A549 (cell line): ENCODE data around the gene RCSD1. TPM values are rescaled to one million over a fixed set of nuclear protein-coding genes. Genes with fewer than 3 reads are reported as not detected.
A peak's percentile ranks its signal among the peaks of the same experiment; 100 is the strongest.

Source experiments
- ATAC-seq, 2 experiments: fragments of 200-7000 bp in 1 of 2; fragments of >200 bp in 1 of 2; cut with Nextera tagmentation in 1 of 2; cut with Tn5 transposase in 1 of 2; 3 replicates each; pipeline versions ENCODE4 v1.8.0 to v1.9.1; 2018 to 2020; ENCODE audit warnings: mild to moderate bottlenecking in 1 of 2, moderate library complexity in 1 of 2
- CTCF ChIA-PET: fragments of 300-600 bp; sonication (Branson Sonifier 250); formaldehyde crosslinking; extraction: SDS; loops from one replicate; lab custom pipeline; 2021; ENCODE audit warnings: antibody characterized with exemption, inconsistent platforms; lab: Yijun Ruan, JAX
- POLR2A ChIA-PET: fragments of 350-600 bp; formaldehyde crosslinking; extraction: SDS; loops from one replicate; lab custom pipeline; 2021; ENCODE audit warnings: antibody characterized with exemption, inconsistent platforms; lab: Yijun Ruan, JAX
- DNase-seq, 2 experiments: peaks; one replicate each; pipeline versions ENCODE4 v3.0.0 to v3.0.0-alpha.2; 2011 to 2016; ENCODE audit warnings: low read depth in 1 of 2, low spot score in 1 of 2
- FAIRE-seq: peaks from 2 replicates; lab custom pipeline; 2011; peaks lifted over from hg19 to GRCh38; lab: Jason Lieb, UNC
- H3K27ac ChIP-seq, 2 experiments: fragments of >200 bp; sonication (Bioruptor Twin); formaldehyde crosslinking; 3 replicates each; pipeline ENCODE4 v1.5.1; 2016 to 2017
- H3K4me1 ChIP-seq: fragments of >200 bp; sonication (Bioruptor Twin); formaldehyde crosslinking; 3 replicates; pipeline ENCODE4 v1.6.1; 2016
- H3K4me2 ChIP-seq: fragments of >200 bp; sonication (Bioruptor Twin); formaldehyde crosslinking; 3 replicates; pipeline ENCODE4 v1.6.1; 2016
- H3K4me3 ChIP-seq: fragments of >200 bp; sonication (Bioruptor Twin); formaldehyde crosslinking; 3 replicates; pipeline ENCODE4 v1.5.1; 2016
- H3K9me3 ChIP-seq: fragments of >200 bp; sonication (Bioruptor Twin); formaldehyde crosslinking; 3 replicates; pipeline ENCODE4 v1.6.1; 2016
- CEBPB ChIP-seq, 2 experiments: fragments of >200 bp in 1 of 2; sonication (Bioruptor Twin) in 1 of 2; formaldehyde crosslinking in 1 of 2; IDR thresholded peaks; 2 replicates each; pipeline ENCODE4 v1.6.1; 2012 to 2016
- CHD4 ChIP-seq: fragments of 200-600 bp; sonication (generic); IDR thresholded peaks from 2 replicates; pipeline ENCODE4 v1.6.1; 2016; ENCODE audit warnings: antibody characterized with exemption, mild to moderate bottlenecking, borderline replicate concordance
- EHF ChIP-seq: fragments of 250-450 bp; sonication (Bioruptor Pico); IDR thresholded peaks from 2 replicates; pipeline ENCODE4 v1.5.0; 2020; ENCODE audit warnings: mild to moderate bottlenecking
- ESRRA ChIP-seq: fragments of 150-350 bp; IDR thresholded peaks from 2 replicates; pipeline ENCODE4 v1.6.1; 2014; ENCODE audit warnings: mild to moderate bottlenecking, low read length, borderline replicate concordance
- FOSL2 ChIP-seq, 2 experiments: fragments of 450-650 bp in 1 of 2; fragments of >200 bp in 1 of 2; sonication (Bioruptor Twin) in 1 of 2; formaldehyde crosslinking; IDR thresholded peaks; 2 replicates each; pipeline versions ENCODE4 v1.5.0 to v1.6.1; 2016 to 2020; ENCODE audit warnings: mild to moderate bottlenecking in 1 of 2, moderate library complexity in 1 of 2
- FOXS1 ChIP-seq: fragments of 250-450 bp; sonication (Bioruptor Pico); IDR thresholded peaks from 2 replicates; pipeline ENCODE4 v1.5.0; 2020; ENCODE audit warnings: mild to moderate bottlenecking, moderate library complexity
- GATA3 ChIP-seq: IDR thresholded peaks from 2 replicates; pipeline ENCODE4 v1.6.1; 2012; ENCODE audit warnings: borderline replicate concordance
- HEYL ChIP-seq: fragments of 250-450 bp; sonication (Bioruptor Pico); IDR thresholded peaks from 2 replicates; pipeline ENCODE4 v1.8.0; 2021; ENCODE audit warnings: mild to moderate bottlenecking, moderate library complexity
- HOXB5 ChIP-seq: fragments of 250-450 bp; sonication (Bioruptor Pico); IDR thresholded peaks from 2 replicates; pipeline ENCODE4 v1.5.0; 2020; ENCODE audit warnings: mild to moderate bottlenecking, moderate library complexity
- JUN ChIP-seq, 2 experiments: fragments of >200 bp; sonication (Bioruptor Twin); formaldehyde crosslinking; IDR thresholded peaks; 2 replicates in 1 of 2; 3 replicates in 1 of 2; pipeline ENCODE4 v1.6.1; 2016 to 2017
- KDM5A ChIP-seq: fragments of 200-600 bp; sonication (generic); IDR thresholded peaks from 2 replicates; pipeline ENCODE4 v1.6.1; 2016; ENCODE audit warnings: antibody characterized with exemption, mild to moderate bottlenecking
- MAFK ChIP-seq: fragments of 450-650 bp; IDR thresholded peaks from 2 replicates; pipeline ENCODE4 v1.6.1; 2014; ENCODE audit not compliant: partially characterized antibody
- NPAS2 ChIP-seq: fragments of 250-450 bp; sonication (Bioruptor Pico); IDR thresholded peaks from 2 replicates; pipeline ENCODE4 v1.8.0; 2022; ENCODE audit warnings: mild to moderate bottlenecking, moderate library complexity, borderline replicate concordance
- PHF8 ChIP-seq: fragments of 200-600 bp; sonication (generic); IDR thresholded peaks from 2 replicates; pipeline ENCODE4 v1.6.1; 2016; ENCODE audit warnings: low read depth, mild to moderate bottlenecking, antibody characterized with exemption, moderate library complexity, borderline replicate concordance
- POLR2AphosphoS2 ChIP-seq: conservative IDR thresholded peaks from 2 replicates; pipeline ENCODE4 v1.6.1; 2012; ENCODE audit warnings: low read length, improper control_type of control experiment, inconsistent platforms
- RAD21 ChIP-seq, 2 experiments: fragments of >200 bp in 1 of 2; sonication (Bioruptor Twin) in 1 of 2; formaldehyde crosslinking in 1 of 2; IDR thresholded peaks in 1 of 2; conservative IDR thresholded peaks in 1 of 2; 2 replicates in 1 of 2; 3 replicates in 1 of 2; pipeline ENCODE4 v1.6.1; 2012 to 2018; ENCODE audit warnings: inconsistent platforms in 1 of 2
- SMC3 ChIP-seq: fragments of >200 bp; sonication (Bioruptor Twin); formaldehyde crosslinking; IDR thresholded peaks from 3 replicates; pipeline ENCODE4 v1.6.1; 2018; ENCODE audit warnings: inconsistent platforms
- TP53 ChIP-seq: fragments of 250-450 bp; sonication (Bioruptor Pico); IDR thresholded peaks from 2 replicates; pipeline ENCODE4 v1.5.0; 2021; ENCODE audit warnings: mild to moderate bottlenecking, moderate library complexity
- ZC3H11A ChIP-seq: fragments of 450-650 bp; IDR thresholded peaks from 2 replicates; pipeline ENCODE4 v1.6.1; 2014; ENCODE audit warnings: antibody characterized with exemption, mild to moderate bottlenecking
- ZSCAN20 ChIP-seq: fragments of 250-450 bp; sonication (Bioruptor Pico); IDR thresholded peaks from 2 replicates; pipeline ENCODE4 v1.8.0; 2022; ENCODE audit warnings: mild to moderate bottlenecking, moderate library complexity
- WGBS: methylation state at CpG from one replicate; pipeline ENCODE4 v1.1.6; 2017; ENCODE audit errors: missing lambda C conversion rate; 5-methylcytosine and 5-hydroxymethylcytosine counted together
- polyA plus RNA-seq, 4 experiments: library from polyadenylated mRNA; depleted of rRNA in 3 of 4; stranded (reverse); fragments of >200 nt; fragmentation: RNase III in 1 of 4; extraction: RNeasy Plus Mini Kit Qiagen cat#74134 plus additional on column Dnase treatment in 1 of 4; gene quantifications; 2 replicates in 3 of 4; 3 replicates in 1 of 4; pipeline ENCODE4 v1.2.3, GENCODE V29; 2011 to 2017
- TF ChIP-seq, protein P1 (sequence below): fragments of >200 bp; sonication (Bioruptor Twin); formaldehyde crosslinking; IDR thresholded peaks from 3 replicates; pipeline ENCODE4 v1.5.1; 2016
- TF ChIP-seq, protein P2 (sequence below): fragments of >200 bp; sonication (Bioruptor Twin); formaldehyde crosslinking; IDR thresholded peaks from 2 replicates; pipeline ENCODE4 v1.6.1; 2016
- TF ChIP-seq, protein P3 (sequence below): IDR thresholded peaks from 2 replicates; pipeline ENCODE4 v1.6.1; 2012
- TF ChIP-seq, protein P4 (sequence below): fragments of 250-450 bp; sonication (Bioruptor Pico); IDR thresholded peaks from 2 replicates; pipeline ENCODE4 v1.5.0; 2020; ENCODE audit warnings: low read depth, mild to moderate bottlenecking, moderate library complexity

The RCSD1 gene
- polyA plus RNA-seq, 2 of the 4 experiments (the other 2 are of a cell fraction) = not detected

DNA sequence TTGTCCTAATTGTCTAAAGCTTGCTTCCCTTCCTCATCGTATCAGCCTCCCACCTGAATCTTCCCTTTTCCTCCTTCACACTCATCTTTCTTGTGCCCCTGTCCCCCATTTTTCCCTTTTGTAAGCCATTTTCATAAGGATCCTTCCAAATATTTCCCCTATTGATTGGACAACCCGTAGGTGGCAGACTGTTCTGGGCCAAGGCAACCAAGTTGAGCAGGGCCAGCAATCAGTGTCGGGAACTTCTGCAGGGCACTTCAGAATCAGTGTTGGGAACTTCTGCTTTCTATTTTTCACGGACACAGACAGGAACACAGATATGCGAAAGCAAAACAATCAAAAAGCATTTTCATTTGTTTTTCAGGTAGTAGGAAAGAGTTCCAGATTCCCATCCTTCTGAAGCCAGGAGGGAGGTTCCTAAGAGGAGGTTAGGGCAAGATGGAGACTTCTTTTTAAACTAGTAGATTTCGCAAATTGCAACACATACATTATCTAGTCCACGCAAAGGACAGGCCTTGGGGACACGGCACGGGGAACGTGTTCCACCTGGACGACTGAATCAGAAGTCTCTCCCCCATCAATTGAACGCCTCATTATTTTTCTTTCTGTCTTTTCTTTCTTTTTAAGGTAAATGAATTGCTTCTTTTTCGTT, 91.1 kb downstream of the RCSD1 start:
- H3K27ac ChIP-seq = peak overlapping the region; percentile 95 to 97
- TF ChIP-seq, protein P1, sequence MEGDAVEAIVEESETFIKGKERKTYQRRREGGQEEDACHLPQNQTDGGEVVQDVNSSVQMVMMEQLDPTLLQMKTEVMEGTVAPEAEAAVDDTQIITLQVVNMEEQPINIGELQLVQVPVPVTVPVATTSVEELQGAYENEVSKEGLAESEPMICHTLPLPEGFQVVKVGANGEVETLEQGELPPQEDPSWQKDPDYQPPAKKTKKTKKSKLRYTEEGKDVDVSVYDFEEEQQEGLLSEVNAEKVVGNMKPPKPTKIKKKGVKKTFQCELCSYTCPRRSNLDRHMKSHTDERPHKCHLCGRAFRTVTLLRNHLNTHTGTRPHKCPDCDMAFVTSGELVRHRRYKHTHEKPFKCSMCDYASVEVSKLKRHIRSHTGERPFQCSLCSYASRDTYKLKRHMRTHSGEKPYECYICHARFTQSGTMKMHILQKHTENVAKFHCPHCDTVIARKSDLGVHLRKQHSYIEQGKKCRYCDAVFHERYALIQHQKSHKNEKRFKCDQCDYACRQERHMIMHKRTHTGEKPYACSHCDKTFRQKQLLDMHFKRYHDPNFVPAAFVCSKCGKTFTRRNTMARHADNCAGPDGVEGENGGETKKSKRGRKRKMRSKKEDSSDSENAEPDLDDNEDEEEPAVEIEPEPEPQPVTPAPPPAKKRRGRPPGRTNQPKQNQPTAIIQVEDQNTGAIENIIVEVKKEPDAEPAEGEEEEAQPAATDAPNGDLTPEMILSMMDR = peak; percentile 60
- peak; percentile 46 for TF ChIP-seq SMC3
- TF ChIP-seq RAD21 (conservative IDR thresholded peaks at IDR 0.05 in 1 of 2, IDR thresholded peaks at IDR 0.05 in 1 of 2) = peak; percentile 63 to 67
- TF ChIP-seq HOXB5 (CRISPR knock-in tag) = no peak
- TF ChIP-seq JUN (IDR thresholded peaks at IDR 0.05) = no peak
- peak; percentile 68 to 73; a peak in 3 of 4 replicates for TF ChIP-seq CEBPB (IDR thresholded peaks at IDR 0.05)
- 8% methylated on average over 13 of the region's 13 CpGs for WGBS
- ATAC-seq (peak; percentile 63 to 64), DNase-seq (peak; percentile 60 to 75), FAIRE-seq (no peak)
- peak overlapping the region; percentile 97 for H3K4me3 ChIP-seq
- H3K4me1 ChIP-seq = peaks cover 44% of the 10 kb centered on the region
- ChIA-PET CTCF (interaction anchor here (0.8 to 1.7 kb wide), 7 partner anchors 12 to 363 kb away, joined by 3 to 7 read pairs (median 3); no protein-coding TSS in a partner anchor), POLR2A (interaction anchor here (1.0 kb wide), 4 partner anchors 205 to 361 kb away, joined by 3 to 6 read pairs (median 4); partner anchors contain the start of gene MPC2)
- H3K9me3 ChIP-seq = no peaks in the 10 kb centered on the region
- peak overlapping the region; percentile 79 for H3K4me2 ChIP-seq

DNA sequence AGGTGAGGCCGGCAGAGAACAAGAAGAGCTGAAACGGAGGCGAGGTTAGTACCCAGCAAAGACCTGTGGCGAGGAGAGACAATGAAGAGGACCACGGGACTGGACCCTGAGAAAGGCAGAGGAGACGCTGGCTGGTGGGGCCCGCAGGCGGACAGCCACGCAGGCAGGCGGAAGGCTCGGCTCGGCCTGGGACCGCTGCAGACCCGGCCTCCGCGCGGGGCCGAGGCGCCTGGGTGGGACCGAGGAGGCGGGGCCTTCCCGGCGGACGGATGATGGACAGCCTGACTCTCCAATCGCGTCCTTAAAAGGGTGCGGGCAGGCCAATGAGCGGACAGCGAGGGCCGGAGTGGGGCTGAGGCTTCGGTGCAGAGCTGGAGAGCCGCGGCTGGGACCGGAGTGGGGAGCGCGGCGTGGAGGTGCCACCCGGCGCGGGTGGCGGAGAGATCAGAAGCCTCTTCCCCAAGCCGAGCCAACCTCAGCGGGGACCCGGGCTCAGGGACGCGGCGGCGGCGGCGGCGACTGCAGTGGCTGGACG, 91.7 kb downstream of the RCSD1 start, which contains the start of gene MPZL1:
TSS of gene MPZL1 (plus strand) at position 366 of the 535 bp plus-strand sequence. CDS start 170 bp downstream, outside the sequence.
- peak; percentile 94 to 98 for ATAC-seq
- WGBS = 1% methylated on average over 37 of the region's 52 CpGs
- Histone ChIP-seq H3K9me3 (no peaks in the 10 kb centered on the region), H3K27ac (peak within 1 kb of the TSS; percentile 95 to 97), H3K4me2 (peak within 1 kb of the TSS; percentile 79), H3K4me3 (peak within 1 kb of the TSS; percentile 97), H3K4me1 (peaks cover 49% of the 10 kb centered on the region)
- no peak for FAIRE-seq
- peak; percentile 95 to 97 for DNase-seq
- ChIA-PET CTCF (interaction anchor here (1.3 to 1.7 kb wide), 4 partner anchors 11 to 360 kb away, joined by 3 to 7 read pairs (median 4); no protein-coding TSS in a partner anchor), POLR2A (interaction anchor here (0.5 to 1.0 kb wide), 5 partner anchors 75 to 361 kb away, joined by 3 to 9 read pairs (median 4); partner anchors contain the start of gene MPC2)
- no peak for TF ChIP-seq NPAS2 (CRISPR knock-in tag)
- TF ChIP-seq POLR2AphosphoS2 = no peak
- TF ChIP-seq CEBPB (IDR thresholded peaks at IDR 0.05) = 0 out of 4 replicates have a peak, but pooled peaks of 1 of the 2 experiments have one; percentile 0
- TF ChIP-seq, protein P2, sequence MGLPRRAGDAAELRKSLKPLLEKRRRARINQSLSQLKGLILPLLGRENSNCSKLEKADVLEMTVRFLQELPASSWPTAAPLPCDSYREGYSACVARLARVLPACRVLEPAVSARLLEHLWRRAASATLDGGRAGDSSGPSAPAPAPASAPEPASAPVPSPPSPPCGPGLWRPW = no peak
- TF ChIP-seq, protein P3, sequence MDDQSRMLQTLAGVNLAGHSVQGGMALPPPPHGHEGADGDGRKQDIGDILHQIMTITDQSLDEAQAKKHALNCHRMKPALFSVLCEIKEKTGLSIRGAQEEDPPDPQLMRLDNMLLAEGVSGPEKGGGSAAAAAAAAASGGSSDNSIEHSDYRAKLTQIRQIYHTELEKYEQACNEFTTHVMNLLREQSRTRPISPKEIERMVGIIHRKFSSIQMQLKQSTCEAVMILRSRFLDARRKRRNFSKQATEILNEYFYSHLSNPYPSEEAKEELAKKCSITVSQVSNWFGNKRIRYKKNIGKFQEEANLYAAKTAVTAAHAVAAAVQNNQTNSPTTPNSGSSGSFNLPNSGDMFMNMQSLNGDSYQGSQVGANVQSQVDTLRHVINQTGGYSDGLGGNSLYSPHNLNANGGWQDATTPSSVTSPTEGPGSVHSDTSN = peak; percentile 100
- TF ChIP-seq ZSCAN20 (CRISPR knock-in tag) = no peak
- no peak for TF ChIP-seq GATA3
- TF ChIP-seq CHD4 = no peak
- TF ChIP-seq ESRRA = no peak
- TF ChIP-seq, protein P4, sequence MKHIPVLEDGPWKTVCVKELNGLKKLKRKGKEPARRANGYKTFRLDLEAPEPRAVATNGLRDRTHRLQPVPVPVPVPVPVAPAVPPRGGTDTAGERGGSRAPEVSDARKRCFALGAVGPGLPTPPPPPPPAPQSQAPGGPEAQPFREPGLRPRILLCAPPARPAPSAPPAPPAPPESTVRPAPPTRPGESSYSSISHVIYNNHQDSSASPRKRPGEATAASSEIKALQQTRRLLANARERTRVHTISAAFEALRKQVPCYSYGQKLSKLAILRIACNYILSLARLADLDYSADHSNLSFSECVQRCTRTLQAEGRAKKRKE (CRISPR knock-in tag) = no peak
- TF ChIP-seq MAFK = no peak
- 0 out of 2 replicates have a peak, but pooled peaks have one; percentile 7 for TF ChIP-seq PHF8
- no peak for TF ChIP-seq ZC3H11A
- no peak for TF ChIP-seq FOXS1 (CRISPR knock-in tag)
- no peak for TF ChIP-seq KDM5A
- TF ChIP-seq HOXB5 (CRISPR knock-in tag) = no peak
- no peak for TF ChIP-seq HEYL (CRISPR knock-in tag)
- TF ChIP-seq TP53 (CRISPR knock-in tag) = no peak
- no peak for TF ChIP-seq FOSL2 (IDR thresholded peaks at IDR 0.05)
- no peak for TF ChIP-seq FOSL2 (CRISPR knock-in tag; IDR thresholded peaks at IDR 0.05)
- TF ChIP-seq, protein P1 = no peak
- no peak for TF ChIP-seq EHF (CRISPR knock-in tag)
